DND-41 (cell line): Measurements from ENCODE around the gene CACNA2D3.

Experiments used
- EZH2 ChIP-seq: IDR thresholded peaks from 3 replicates; pipeline ENCODE4 v1.6.1; 2012; ENCODE audit warnings: borderline replicate concordance, low read depth, mild to moderate bottlenecking, moderate library complexity, low read length, inconsistent platforms; ENCODE audit not compliant: severe bottlenecking
- TF ChIP-seq, protein P1 (sequence below): IDR thresholded peaks from 2 replicates; pipeline ENCODE4 v1.5.1; 2012; ENCODE audit warnings: borderline replicate concordance, low read length, moderate library complexity, mild to moderate bottlenecking; ENCODE audit not compliant: poor library complexity, severe bottlenecking; ENCODE audit errors: extremely low read depth

DNA sequence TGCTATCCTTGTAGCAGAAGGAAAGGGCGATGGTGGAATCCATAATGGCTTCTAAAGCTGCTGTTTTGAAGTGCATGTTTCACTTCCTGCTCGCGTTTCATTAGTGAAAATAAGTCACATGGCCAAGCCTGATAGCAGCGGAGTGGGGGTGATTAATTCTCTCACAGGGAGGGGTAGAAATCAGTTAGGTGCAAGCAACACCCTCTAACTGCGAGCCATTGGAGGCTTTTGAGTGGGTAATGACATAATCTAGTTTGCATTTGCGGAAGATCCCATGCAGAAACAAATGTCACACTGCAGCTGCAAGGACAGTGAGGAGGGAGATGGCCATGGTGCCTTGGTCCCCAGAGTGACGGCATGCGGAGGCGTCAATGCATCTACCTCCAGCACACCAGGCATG is 41.1 kb downstream of the CACNA2D3 start:
- TF ChIP-seq EZH2 = no peak
- TF ChIP-seq, protein P1, sequence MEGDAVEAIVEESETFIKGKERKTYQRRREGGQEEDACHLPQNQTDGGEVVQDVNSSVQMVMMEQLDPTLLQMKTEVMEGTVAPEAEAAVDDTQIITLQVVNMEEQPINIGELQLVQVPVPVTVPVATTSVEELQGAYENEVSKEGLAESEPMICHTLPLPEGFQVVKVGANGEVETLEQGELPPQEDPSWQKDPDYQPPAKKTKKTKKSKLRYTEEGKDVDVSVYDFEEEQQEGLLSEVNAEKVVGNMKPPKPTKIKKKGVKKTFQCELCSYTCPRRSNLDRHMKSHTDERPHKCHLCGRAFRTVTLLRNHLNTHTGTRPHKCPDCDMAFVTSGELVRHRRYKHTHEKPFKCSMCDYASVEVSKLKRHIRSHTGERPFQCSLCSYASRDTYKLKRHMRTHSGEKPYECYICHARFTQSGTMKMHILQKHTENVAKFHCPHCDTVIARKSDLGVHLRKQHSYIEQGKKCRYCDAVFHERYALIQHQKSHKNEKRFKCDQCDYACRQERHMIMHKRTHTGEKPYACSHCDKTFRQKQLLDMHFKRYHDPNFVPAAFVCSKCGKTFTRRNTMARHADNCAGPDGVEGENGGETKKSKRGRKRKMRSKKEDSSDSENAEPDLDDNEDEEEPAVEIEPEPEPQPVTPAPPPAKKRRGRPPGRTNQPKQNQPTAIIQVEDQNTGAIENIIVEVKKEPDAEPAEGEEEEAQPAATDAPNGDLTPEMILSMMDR = no peak
